HepG2 (cell line): ENCODE measurements around the gene ZDHHC14. TPM values are rescaled to one million over a fixed set of nuclear protein-coding genes. Genes with fewer than 3 reads are reported as not detected.

Experiments used
- CREM ChIP-seq, 2 experiments: sonication (generic) in 1 of 2; formaldehyde crosslinking in 1 of 2; IDR thresholded peaks; 2 replicates each; pipeline versions ENCODE4 v1.4.0 to v1.6.1; 2016 to 2020; ENCODE audit warnings: antibody characterized with exemption in 1 of 2, mild to moderate bottlenecking in 1 of 2, missing genetic modification reagents in 1 of 2
- DNMT3B ChIP-seq: conservative IDR thresholded peaks from 2 replicates; pipeline ENCODE4 v1.6.1; 2016; ENCODE audit warnings: missing biosample characterization, control low read depth
- FOSL1 ChIP-seq: sonication (generic); formaldehyde crosslinking; IDR thresholded peaks from 2 replicates; pipeline ENCODE4 v1.9.0; 2021; ENCODE audit warnings: missing genetic modification reagents, borderline replicate concordance
- FOXP1 ChIP-seq, 2 experiments: fragments of 450-650 bp in 1 of 2; IDR thresholded peaks; 2 replicates each; pipeline ENCODE4 v1.6.1; 2017 to 2018; ENCODE audit warnings: antibody characterized with exemption in 1 of 2
- HINFP ChIP-seq: sonication (generic); formaldehyde crosslinking; IDR thresholded peaks from 2 replicates; pipeline ENCODE4 v1.4.0; 2020; ENCODE audit warnings: low read depth, mild to moderate bottlenecking, missing genetic modification reagents
- HNF4A ChIP-seq: sonication (generic); formaldehyde crosslinking; IDR thresholded peaks from 2 replicates; pipeline ENCODE4 v1.4.0; 2020; ENCODE audit warnings: missing genetic modification reagents
- MYNN ChIP-seq: sonication (generic); formaldehyde crosslinking; IDR thresholded peaks from 2 replicates; pipeline ENCODE4 v1.4.0; 2020; ENCODE audit warnings: mild to moderate bottlenecking, low read depth, missing genetic modification reagents
- NKX3-1 ChIP-seq: sonication (generic); formaldehyde crosslinking; IDR thresholded peaks from 2 replicates; pipeline ENCODE4 v1.5.0; 2020; ENCODE audit warnings: missing genetic modification reagents
- RERE ChIP-seq: IDR thresholded peaks from 2 replicates; pipeline ENCODE4 v1.6.1; 2016; ENCODE audit warnings: low read depth, missing genetic modification reagents, missing compliant biosample characterization
- RXRB ChIP-seq: IDR thresholded peaks from 2 replicates; pipeline ENCODE4 v1.6.1; 2016; ENCODE audit warnings: borderline replicate concordance, missing genetic modification reagents, missing compliant biosample characterization
- SMARCC2 ChIP-seq: fragments of 450-650 bp; IDR thresholded peaks from 2 replicates; pipeline ENCODE4 v1.6.1; 2017; ENCODE audit warnings: antibody characterized with exemption, mild to moderate bottlenecking
- ZFY ChIP-seq: sonication (generic); formaldehyde crosslinking; IDR thresholded peaks from 2 replicates; pipeline ENCODE4 v1.4.0; 2020; ENCODE audit warnings: missing genetic modification reagents
- ZNF34 ChIP-seq: sonication (generic); formaldehyde crosslinking; IDR thresholded peaks from 2 replicates; pipeline ENCODE4 v1.4.0; 2020; ENCODE audit warnings: mild to moderate bottlenecking, missing genetic modification reagents, borderline replicate concordance
- ZNF549 ChIP-seq: sonication (generic); formaldehyde crosslinking; IDR thresholded peaks from 2 replicates; pipeline ENCODE4 v1.5.0; 2020; ENCODE audit warnings: missing genetic modification reagents
- ZNF557 ChIP-seq: sonication (generic); formaldehyde crosslinking; IDR thresholded peaks from 2 replicates; pipeline ENCODE4 v1.4.0; 2020; ENCODE audit warnings: missing genetic modification reagents
- ZNF850 ChIP-seq: sonication (generic); formaldehyde crosslinking; conservative IDR thresholded peaks from 2 replicates; pipeline ENCODE4 v1.9.0; 2021; ENCODE audit warnings: mild to moderate bottlenecking, missing genetic modification reagents
- polyA plus RNA-seq, 8 experiments: library from polyadenylated mRNA; depleted of rRNA in 3 of 8; stranded (reverse) in 7 of 8; unstranded in 1 of 8; fragments of >200 nt; fragmentation: Illumina TruSeq in 4 of 8; extraction: Trizol in 4 of 8; gene quantifications; 2 replicates each; pipeline versions ENCODE4 v1.2.1 to v1.2.3, GENCODE V29; 2011 to 2016; ENCODE audit warnings: low read depth in 4 of 8, missing spikeins in 1 of 8, mixed read lengths in 1 of 8; ENCODE audit not compliant: insufficient read depth in 1 of 8
- total RNA-seq, 5 experiments: library from RNA; depleted of rRNA; stranded (reverse); fragments of >200 nt; fragmentation: Illumina TruSeq; extraction: Trizol; gene quantifications; 2 replicates each; pipeline ENCODE4 v1.2.3, GENCODE V29; 2016; ENCODE audit warnings: low read depth in 1 of 5
- TF ChIP-seq, protein P1 (sequence below): sonication (generic); formaldehyde crosslinking; IDR thresholded peaks from 2 replicates; pipeline ENCODE4 v1.8.1; 2023; ENCODE audit warnings: mild to moderate bottlenecking, moderate library complexity, missing genetic modification reagents
- TF ChIP-seq, protein P2 (sequence below): sonication (generic); formaldehyde crosslinking; conservative IDR thresholded peaks from 2 replicates; pipeline ENCODE4 v1.8.0; 2022; ENCODE audit warnings: missing genetic modification reagents

Gene ZDHHC14
- total and polyA plus RNA-seq, 2 of the 13 experiments (the other 11 are each of a cell fraction or from before 2014, with no cell fraction given), result 3.7 to 9.5 TPM

DNA sequence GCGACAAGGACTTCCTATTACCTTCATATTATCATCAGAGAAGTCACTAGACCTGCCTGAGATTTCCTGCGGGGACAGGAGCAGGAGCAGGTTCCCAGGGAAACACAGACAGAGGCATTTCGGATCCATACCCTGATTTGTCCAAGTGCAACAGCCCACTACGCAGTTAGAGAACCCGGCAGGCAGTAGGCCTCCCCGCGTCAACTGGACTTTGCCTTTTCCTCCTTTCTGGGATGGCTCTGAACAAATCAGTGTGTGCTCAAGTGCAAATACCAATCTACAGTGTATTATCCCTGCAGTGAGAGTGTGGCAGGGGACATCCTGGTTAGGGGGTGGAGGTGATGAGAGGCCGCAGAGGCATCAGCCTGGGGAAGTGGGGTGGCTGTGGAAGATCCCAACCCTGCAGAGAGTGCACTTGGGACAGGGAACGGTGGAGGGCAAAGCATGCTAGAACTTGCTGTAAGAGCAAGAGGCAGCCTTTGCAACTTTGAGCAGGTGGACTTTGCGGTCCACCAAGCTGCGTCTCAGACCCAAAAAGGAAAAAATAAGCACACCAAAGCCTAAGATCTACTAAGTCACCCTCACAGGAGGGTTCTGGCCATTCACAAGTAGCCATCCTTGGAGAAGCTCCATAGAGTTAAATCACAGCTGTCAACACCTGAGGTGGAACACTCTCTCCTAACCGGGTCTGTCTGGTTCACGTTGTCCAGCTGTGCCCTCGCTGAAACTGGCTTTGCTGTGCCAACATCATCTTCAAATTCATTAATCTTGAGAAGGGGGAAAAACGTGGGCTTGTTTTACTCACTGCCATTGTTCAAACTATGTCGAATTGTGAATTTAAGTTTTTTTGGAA, 159.1 kb downstream of the ZDHHC14 start (continued):
- TF ChIP-seq RXRB (CRISPR knock-in tag) (peak; percentile 89), DNMT3B (CRISPR knock-in tag) (no peak), FOXP1 (IDR thresholded peaks at IDR 0.05) (no peak), FOXP1 (CRISPR knock-in tag; IDR thresholded peaks at IDR 0.05) (peak; percentile 86), ZNF850 (CRISPR knock-in tag) (no peak), SMARCC2 (no peak), HINFP (CRISPR knock-in tag) (peak; percentile 61; the same call in 1 of the 2 replicates), FOSL1 (CRISPR knock-in tag) (no peak), RERE (CRISPR knock-in tag) (no peak; the same call in 1 of the 2 replicates), ZNF549 (CRISPR knock-in tag) (no peak), MYNN (no peak), ZNF557 (CRISPR knock-in tag) (peak; percentile 89; the same call in 1 of the 2 replicates), ZFY (peak; percentile 95), HNF4A (CRISPR knock-in tag) (peak; percentile 100), ZNF34 (CRISPR knock-in tag) (no peak), CREM (IDR thresholded peaks at IDR 0.05) (peak; percentile 74; the same call in 1 of the 2 replicates), CREM (CRISPR knock-in tag; IDR thresholded peaks at IDR 0.05) (no peak), NKX3-1 (no peak)
- TF ChIP-seq, protein P1, sequence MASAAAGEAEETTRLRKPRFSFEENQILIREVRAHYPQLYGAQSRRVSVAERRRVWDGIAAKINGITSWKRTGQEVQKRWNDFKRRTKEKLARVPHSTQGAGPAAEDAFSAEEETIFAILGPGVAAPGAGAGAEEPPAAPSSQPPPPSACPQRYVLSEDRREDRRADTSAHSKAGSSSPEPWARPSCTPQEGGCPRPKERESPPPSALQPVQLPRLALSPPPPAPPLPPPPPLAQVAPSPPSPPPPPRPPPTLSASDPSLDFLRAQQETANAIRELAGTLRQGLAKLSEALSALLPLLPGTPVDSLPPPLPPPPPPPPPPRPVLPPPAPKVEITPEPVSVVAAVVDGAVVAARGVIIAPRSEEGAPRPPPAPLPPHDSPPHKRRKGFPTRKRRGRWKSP (CRISPR knock-in tag), result peak; percentile 63; the same call in 1 of the 2 replicates
- TF ChIP-seq, protein P2, sequence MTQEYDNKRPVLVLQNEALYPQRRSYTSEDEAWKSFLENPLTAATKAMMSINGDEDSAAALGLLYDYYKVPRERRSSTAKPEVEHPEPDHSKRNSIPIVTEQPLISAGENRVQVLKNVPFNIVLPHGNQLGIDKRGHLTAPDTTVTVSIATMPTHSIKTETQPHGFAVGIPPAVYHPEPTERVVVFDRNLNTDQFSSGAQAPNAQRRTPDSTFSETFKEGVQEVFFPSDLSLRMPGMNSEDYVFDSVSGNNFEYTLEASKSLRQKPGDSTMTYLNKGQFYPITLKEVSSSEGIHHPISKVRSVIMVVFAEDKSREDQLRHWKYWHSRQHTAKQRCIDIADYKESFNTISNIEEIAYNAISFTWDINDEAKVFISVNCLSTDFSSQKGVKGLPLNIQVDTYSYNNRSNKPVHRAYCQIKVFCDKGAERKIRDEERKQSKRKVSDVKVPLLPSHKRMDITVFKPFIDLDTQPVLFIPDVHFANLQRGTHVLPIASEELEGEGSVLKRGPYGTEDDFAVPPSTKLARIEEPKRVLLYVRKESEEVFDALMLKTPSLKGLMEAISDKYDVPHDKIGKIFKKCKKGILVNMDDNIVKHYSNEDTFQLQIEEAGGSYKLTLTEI (CRISPR knock-in tag), result no peak
